Measurements from ENCODE around the gene S1PR3. TPM values are rescaled to one million over a fixed set of nuclear protein-coding genes. Genes with fewer than 3 reads are reported as not detected.

S1PR3 gene
- total and polyA plus RNA-seq, 12 donors, result 10.0 to 108 (median 61.6) TPM

DNA sequence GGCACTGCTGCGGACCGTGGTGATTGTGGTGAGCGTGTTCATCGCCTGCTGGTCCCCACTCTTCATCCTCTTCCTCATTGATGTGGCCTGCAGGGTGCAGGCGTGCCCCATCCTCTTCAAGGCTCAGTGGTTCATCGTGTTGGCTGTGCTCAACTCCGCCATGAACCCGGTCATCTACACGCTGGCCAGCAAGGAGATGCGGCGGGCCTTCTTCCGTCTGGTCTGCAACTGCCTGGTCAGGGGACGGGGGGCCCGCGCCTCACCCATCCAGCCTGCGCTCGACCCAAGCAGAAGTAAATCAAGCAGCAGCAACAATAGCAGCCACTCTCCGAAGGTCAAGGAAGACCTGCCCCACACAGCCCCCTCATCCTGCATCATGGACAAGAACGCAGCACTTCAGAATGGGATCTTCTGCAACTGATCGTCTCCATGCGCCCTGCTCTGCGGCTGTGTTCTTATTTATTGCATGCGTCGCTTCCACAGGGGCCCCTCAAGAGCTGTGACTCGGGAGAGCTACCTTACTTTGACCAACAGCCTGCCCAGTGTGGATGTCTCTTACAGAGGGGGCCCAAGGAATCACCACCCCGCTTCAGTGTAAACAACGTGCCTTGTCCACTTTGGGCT lies 10.8 kb downstream of the S1PR3 start:
- TF ChIP-seq POLR2A (IDR thresholded peaks at IDR 0.05), result no peak
- TF ChIP-seq, protein P1, sequence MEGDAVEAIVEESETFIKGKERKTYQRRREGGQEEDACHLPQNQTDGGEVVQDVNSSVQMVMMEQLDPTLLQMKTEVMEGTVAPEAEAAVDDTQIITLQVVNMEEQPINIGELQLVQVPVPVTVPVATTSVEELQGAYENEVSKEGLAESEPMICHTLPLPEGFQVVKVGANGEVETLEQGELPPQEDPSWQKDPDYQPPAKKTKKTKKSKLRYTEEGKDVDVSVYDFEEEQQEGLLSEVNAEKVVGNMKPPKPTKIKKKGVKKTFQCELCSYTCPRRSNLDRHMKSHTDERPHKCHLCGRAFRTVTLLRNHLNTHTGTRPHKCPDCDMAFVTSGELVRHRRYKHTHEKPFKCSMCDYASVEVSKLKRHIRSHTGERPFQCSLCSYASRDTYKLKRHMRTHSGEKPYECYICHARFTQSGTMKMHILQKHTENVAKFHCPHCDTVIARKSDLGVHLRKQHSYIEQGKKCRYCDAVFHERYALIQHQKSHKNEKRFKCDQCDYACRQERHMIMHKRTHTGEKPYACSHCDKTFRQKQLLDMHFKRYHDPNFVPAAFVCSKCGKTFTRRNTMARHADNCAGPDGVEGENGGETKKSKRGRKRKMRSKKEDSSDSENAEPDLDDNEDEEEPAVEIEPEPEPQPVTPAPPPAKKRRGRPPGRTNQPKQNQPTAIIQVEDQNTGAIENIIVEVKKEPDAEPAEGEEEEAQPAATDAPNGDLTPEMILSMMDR (IDR thresholded peaks at IDR 0.05), result no peak
- intact Hi-C loops (cut with DNase I), result loop anchor here (2.0 to 5.0 kb wide), 2 partner anchors 405 to 410 kb away; no protein-coding TSS in a partner anchor
- no peak for DNase-seq
- Histone ChIP-seq H3K27ac (peak overlapping the region in 1 of 5 donors; percentile 68), H3K27me3 (no peaks in the 10 kb centered on the region), H3K4me1 (replicated peaks in 1 of 2) (peaks cover 5 to 46% of the 10 kb centered on the region in 2 donors), H3K9me3 (replicated peaks in 1 of 3) (no peaks in the 10 kb centered on the region), H3K4me3 (no peak overlapping the region), H3K36me3 (replicated peaks in 1 of 2) (no peaks in the 10 kb centered on the region)
- WGBS, 4 donors, result 91 to 94% (median 93%) methylated on average over 26 to 27 of the region's 27 CpGs

DNA sequence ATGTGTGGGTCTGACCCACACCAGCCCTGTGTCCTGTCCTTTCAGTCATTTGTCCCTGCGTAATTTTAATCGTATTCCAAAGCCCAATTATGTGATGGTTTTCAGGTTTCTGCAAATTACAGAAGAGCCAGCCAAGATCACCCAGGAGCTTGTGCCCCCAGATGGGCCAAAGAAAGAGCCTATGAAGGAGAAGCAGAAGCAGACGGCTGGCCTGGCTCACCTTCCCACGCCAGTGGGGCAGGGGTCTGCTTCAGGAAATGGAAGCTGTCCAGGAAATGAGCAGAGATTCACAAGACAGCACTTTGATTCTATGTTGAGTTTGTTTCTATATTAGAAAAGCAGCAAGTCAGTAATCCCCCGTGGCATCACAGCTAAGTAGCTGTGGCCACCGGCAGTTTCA lies 11.7 kb downstream of the S1PR3 start:
- intact Hi-C loops (cut with DNase I), result loop anchor here (2.0 to 5.0 kb wide), 2 partner anchors 406 to 411 kb away; no protein-coding TSS in a partner anchor
- H3K27ac ChIP-seq, result no peak overlapping the region
- WGBS, 4 donors, result 86 to 95% (median 90%) methylated on average over 6 of the region's 6 CpGs

DNA sequence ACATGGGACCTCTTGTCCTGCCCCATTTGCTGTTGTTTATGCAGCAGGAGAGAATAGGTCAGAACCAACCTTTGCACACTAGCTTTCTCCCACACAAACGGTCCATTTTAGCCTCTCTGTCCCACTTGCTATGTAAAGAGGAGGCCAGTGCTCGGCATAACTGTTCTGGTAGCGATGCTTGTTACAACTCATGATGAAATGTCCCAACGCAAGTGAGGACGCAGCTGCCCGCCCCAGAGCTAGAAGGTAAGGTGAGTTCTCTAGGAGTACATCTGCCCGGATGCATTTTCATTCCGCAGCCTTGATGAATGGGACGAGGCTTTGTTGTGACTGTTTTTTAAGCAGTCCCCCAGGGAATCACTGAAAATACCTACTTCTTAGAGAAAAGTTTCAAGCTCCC lies 14.1 kb downstream of the S1PR3 start:
- intact Hi-C loops (cut with DNase I), result no loop called here
- no peaks in the 10 kb centered on the region for H3K9me3 ChIP-seq (replicated peaks in 1 of 3)
- H3K4me1 ChIP-seq (replicated peaks in 1 of 2), result peaks cover 0 to 21% of the 10 kb centered on the region in 2 donors
- H3K27ac ChIP-seq, result peak overlapping the region in 1 of 5 donors; percentile 1
- H3K27me3 ChIP-seq, result no peaks in the 10 kb centered on the region
- WGBS, 4 donors, result 89 to 94% (median 89%) methylated on average over 6 to 9 of the region's 9 CpGs
- H3K36me3 ChIP-seq (replicated peaks in 1 of 2), result no peaks in the 10 kb centered on the region
- H3K4me3 ChIP-seq, result no peak overlapping the region
- DNase-seq, result no peak
- no peak for TF ChIP-seq POLR2A (IDR thresholded peaks at IDR 0.05)
- TF ChIP-seq, protein P1 (IDR thresholded peaks at IDR 0.05), result no peak

More for the DNA sequence above, 11.7 kb downstream of the S1PR3 start:
- TF ChIP-seq POLR2A (IDR thresholded peaks at IDR 0.05), result no peak
- TF ChIP-seq, protein P1 (IDR thresholded peaks at IDR 0.05), result no peak
- Histone ChIP-seq H3K4me1 (replicated peaks in 1 of 2) (peaks cover 5 to 38% of the 10 kb centered on the region in 2 donors), H3K27me3 (no peaks in the 10 kb centered on the region), H3K36me3 (replicated peaks in 1 of 2) (no peaks in the 10 kb centered on the region), H3K4me3 (no peak overlapping the region), H3K9me3 (replicated peaks in 1 of 3) (no peaks in the 10 kb centered on the region)
- DNase-seq, result no peak

DNA sequence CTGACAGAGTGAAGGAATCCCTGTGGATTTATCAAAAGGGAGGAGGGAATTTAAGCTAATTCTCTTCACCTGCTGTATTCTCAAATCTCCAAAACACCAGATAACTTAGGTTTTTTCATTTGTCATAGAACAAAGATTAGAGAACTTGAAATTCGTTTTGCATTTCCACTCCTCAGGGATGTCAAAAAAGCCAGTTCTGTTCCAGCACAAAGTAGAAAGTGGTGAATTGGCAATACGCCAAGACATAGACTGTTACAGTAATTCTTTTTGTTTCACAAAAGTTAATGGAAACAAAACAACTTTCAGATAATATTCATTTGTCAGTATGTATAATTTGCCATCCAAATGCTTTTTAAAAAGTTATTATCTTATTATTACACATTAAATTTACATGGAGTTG lies 15.0 kb downstream of the S1PR3 start:
- TF ChIP-seq, protein P1 (IDR thresholded peaks at IDR 0.05), result no peak
- no peak for TF ChIP-seq POLR2A (IDR thresholded peaks at IDR 0.05)
- H3K27me3 ChIP-seq, result no peaks in the 10 kb centered on the region
- H3K36me3 ChIP-seq (replicated peaks in 1 of 2), result no peaks in the 10 kb centered on the region
- WGBS, 4 donors, result 7 to 14% (median 13%) methylated on average over 2 of the region's 2 CpGs
- no peak for DNase-seq
- peaks cover 0 to 12% of the 10 kb centered on the region in 2 donors for H3K4me1 ChIP-seq (replicated peaks in 1 of 2)
- H3K4me3 ChIP-seq, result no peak overlapping the region
- intact Hi-C loops (cut with DNase I), result no loop called here
- H3K9me3 ChIP-seq (replicated peaks in 1 of 3), result no peaks in the 10 kb centered on the region
- H3K27ac ChIP-seq, result peak overlapping the region in 1 of 5 donors; percentile 34
